HG03571 (cell line): ENCODE results near the gene XCL1.

Experiments used
- ATAC-seq: cut with Tn5 transposase; IDR thresholded peaks from one replicate; pipeline ENCODE4 v1.9.1; 2021; ENCODE audit not compliant: unreplicated experiment

The XCL1 gene

DNA sequence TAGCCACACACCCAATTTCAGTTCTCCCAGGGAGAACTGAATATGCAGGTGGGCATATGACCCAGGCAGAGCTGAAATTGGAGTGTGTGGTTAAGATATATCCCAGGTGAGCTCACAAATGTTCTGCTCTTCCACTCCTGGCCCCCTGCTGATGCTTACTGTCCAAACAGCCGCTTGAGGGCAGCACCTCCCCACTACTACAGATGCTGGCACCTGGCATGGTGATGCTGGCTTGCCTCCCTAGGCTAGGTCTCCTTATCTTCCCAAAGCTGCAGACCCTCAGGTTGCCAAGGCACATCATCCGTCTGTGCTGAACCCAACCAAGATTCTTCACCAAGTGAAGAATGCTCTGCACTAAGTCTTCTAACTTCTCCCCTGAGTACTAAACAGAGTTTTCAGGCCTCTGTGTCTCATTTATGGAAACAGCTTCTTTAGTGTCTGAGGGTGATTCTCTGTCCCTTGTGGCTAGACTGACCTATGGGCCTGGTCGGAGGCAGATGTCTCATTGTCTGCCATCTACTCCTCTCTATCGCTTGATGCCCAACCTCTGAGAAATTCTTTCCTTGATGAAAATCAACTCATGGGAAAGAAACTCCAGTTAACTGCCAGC lies 27.2 kb downstream of the XCL1 start:
- peak; percentile 68 for ATAC-seq

DNA sequence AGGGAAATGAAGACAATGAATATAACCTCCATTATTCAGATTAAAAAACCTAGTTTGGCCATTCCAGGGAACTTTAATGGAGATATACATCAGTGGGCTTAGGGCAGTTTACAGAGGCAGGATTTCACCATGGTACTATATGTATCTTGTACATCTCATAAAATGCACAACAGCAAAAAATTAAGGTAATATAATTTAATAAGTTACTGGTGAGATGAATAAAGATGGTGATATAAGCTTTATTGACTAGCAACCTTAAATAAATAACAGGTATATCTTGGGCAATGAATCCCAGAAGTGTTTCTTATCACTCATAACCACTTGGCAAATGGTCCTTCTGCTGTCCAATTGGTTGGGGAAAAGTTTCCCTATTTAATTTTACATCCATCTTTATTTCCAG lies 29.0 kb downstream of the XCL1 start:
- no peak for ATAC-seq

DNA sequence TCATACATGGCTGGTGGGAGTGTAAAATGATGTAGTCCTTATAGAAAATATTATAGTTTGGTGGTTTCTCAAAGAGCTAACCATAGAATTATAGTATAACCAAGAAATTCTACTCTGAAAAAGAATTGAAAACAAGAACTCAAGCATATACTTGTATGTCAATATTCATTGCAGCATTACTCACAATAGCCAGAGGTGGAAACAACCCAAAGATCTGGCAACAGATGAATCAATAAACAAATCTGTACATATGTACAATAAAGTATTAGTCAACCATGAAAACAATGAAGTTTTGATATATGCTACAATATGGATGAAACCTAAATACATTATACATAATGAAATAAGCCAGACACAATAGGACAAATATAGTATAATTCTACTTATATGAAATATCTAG lies 29.7 kb downstream of the XCL1 start:
- ATAC-seq, result no peak

DNA sequence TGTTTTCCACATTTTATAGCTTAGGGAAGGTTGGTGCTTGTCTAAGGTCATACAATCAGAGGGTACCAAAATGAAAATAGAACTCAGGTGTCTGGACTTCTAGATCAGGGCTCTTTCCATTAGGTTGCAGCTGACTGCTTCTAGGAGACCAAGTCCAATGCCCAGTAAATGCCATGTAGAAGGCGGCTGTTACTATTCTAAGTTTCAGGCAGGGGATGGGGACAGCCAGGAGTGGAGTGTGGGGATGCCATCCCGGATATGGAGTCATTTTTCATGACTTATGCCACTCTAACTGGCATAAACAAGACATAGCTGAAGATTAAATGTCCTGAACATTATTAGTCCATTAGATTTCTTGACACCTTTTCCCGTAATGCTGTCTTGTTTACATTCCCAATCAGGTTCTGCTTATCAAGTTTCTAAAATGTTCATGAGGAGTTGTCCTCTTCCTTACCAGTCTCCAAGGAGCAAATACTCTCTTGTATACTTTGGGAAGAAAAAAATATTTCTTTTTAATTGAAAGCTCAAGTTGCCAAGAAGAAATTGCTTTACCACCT lies 31.5 kb downstream of the XCL1 start:
- no peak for ATAC-seq

DNA sequence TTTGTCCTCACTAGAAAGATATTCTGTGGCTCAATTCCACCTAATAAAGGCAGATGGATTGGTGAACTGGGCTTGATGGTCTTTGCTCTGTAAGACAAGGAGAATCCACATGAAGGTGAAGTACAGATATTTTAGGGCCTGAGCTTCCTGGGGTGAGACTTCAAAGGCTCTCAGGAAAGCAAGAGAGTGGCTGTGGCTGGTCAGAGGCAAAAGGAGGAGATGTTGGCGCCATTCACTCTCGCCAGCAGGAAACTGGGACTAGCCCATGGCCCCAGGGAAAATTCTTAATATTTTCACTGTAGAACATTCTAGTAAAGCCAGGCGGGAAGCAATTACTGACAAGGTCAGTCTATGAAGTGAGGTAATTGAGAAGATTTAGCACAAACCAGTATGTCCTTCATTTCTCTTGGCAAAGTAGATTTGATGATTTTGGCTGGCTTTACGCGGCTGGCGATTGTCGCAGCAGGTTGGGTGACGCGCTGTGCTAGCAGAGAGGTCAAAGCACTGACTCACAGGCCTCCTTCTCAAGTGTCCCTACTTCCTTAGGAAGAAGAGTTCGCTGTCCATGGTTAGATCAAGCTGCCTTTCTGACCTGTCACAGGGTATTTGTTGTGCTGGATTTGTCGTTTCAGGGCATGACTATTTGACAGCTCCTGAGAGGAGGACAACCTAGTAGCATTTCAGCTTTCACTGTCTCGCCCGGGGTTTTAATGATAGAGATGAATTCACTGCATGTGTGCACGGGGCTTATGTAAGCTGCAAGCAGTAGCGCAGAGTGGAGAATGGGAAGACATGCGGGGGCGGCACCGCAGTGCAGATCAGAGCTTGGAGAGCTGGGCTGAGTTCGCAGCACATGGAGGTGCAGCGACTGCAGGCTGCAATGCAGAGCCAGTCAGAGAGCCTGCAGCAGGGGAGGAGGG lies 32.7 kb downstream of the XCL1 start:
- no peak for ATAC-seq

DNA sequence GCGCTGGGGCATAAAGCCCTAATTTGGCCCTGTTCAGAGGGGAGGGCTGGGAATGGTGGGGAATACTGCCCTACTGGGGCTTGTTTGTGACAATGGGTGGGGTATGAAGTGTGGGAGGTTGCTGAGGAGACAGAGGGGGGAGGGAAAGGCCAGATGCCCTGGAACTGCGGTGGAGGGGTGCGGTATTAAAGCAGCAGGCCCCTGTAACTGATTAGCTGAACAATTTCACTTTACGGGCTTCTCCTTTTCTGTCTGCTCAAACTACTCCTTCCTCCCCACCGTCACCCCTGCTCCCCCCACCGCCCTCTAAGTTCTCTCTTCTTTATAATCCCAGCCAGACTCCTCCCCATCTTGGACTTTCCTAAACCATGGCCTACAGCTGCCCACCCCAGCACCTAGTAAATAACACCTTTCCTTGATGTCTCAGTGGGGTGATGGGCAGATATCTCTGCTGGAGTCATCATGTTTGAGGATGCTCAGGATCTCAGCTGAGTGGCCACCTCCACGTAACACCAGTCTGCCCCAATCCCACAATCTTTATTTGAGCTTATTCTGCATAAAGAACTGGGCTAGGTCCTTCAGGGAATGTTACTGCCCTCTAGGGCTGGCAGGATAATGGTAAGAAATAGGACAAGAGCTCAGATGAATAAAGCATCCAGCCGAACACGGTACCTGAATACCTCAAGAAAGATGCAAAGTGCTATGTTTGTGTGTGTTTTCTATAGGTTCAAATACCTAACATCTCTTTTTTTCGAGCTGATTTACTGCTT lies 33.5 kb downstream of the XCL1 start:
- no peak for ATAC-seq

DNA sequence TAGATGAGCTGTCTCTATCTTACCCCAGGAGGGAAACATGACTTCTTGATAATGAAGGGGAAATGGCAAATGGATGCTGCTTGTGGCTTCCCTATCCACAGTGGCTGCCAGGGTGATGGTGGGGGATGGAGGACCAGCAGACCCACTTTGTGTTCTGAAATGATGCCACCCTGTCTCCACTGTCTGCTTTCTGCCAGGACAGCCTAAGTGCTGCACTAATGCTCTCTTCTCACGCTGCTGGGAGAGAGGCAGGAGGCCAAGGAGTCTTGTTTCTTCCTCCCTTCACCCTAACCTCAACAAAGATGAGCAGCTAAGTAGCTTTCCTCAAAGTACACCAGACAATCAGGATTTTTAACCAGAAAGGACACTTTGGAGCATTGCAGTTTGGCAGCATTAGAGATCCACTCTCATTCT lies 36.6 kb downstream of the XCL1 start:
- ATAC-seq, result no peak

DNA sequence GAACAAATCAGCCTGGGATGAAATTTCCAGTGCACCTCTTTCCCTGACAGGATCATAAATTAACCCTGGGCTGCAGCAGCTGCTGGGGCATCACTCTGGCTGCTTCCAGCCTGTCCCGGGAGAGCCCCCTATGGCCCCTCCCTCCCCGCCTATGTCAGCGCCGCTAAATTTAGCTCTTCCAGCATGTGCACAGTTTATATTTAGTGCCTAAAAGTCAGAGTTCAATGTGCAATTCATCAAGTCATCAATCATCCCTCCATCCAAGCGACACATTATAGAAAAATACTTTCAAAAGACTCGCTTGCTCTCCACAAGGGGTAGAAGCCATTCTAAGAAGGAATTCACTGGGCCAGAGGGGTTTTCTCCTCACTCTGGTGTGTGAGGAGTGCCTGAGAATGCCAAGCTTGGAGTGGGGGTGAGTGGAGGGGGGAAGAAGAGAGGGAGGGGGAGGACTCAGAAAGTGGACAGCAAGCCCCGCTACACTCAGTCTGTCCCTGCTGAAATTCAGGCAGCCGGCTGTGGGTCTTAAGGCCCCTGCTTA lies 37.4 kb downstream of the XCL1 start:
- ATAC-seq, result no peak

DNA sequence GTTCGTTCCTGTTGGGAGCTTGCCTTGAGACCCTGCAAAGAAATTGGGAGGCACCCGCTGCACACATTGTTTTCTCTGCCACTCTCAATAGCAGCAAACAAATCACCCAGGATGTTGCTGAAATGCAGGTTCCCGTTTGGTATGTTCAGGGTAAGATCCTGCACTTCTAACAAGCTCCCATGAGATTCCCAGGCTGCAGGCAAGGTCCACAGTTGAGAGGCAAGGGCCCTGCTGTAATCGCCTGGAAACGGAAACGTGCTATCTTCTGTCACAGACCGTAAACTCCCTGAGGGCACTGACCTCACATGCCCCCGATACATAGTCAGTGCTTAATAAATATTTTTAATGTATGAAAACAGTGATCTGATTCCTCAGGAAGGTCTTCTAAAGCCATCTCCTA lies 37.8 kb downstream of the XCL1 start:
- ATAC-seq, result no peak

DNA sequence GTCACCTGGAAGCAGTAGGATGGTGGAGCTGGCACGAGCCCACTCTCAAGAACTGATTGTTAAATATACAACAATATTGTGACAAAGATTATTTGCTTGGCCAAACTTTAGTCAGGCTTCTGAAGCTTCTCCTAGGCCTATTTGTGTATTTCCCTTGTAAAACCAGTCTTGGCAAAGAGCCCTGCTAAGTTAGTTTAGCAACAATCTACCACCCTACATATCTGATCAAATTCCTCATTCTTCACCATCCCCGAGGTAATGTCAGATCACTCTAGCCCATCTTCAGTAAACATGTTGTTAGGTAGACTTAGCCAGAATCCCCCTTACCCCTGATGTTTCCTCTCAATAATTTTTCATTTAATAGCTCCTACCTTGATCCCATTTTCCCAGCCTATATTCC lies 39.6 kb downstream of the XCL1 start:
- no peak for ATAC-seq

DNA sequence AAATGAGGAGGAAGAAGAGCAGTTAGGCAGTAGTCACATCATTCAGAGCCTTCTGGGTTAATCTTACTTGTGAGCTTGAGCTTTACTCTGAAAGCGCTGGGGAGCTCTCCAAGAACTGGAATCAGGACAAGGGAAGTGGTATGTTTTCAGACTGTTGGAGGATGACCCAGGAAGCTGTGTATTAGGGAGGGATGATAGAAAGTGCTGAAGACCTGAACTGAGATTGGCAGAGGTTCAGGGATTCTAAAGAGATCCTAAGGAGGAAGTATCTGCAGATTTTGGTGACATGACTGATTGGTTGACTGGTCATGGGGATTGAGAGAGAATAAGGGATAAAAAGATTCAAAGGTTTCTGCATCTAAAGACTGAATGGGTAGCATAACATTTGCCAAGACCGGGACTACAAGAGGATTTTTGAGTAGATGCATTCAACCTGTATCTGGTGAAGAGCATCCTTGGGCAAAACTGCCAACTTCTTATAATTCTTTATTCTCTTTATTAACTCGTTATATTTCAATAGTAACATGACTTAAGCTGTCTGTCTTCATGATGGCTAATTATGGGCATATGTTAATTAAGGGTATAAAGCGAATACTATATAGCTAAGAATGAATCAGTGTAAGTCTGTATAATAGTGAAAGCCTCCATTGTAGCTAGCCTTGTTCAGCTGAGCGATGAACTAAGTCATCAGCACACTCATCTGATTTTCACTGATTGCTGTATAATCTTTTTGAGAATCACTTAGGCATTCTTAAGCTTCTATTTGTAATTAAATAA lies 41.8 kb downstream of the XCL1 start:
- ATAC-seq, result no peak

DNA sequence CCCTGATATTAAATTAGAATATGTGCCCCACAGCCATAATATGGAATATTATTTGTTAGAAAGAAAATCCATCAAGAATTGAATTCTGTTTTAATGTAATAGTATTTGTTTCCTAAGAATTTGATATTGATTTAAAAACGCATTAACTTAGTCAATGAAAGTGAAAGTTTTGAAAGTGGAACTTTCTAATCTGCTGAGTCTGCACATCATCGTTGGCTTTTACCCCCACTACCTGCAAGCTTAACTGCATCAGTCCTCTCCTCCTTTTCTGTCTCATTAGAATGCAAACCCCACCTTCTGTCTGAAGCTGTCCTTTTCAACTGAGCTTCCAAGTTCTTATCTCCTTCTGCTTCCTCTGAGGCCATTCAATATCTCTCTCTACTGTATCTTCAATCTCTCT lies 42.5 kb downstream of the XCL1 start:
- no peak for ATAC-seq

DNA sequence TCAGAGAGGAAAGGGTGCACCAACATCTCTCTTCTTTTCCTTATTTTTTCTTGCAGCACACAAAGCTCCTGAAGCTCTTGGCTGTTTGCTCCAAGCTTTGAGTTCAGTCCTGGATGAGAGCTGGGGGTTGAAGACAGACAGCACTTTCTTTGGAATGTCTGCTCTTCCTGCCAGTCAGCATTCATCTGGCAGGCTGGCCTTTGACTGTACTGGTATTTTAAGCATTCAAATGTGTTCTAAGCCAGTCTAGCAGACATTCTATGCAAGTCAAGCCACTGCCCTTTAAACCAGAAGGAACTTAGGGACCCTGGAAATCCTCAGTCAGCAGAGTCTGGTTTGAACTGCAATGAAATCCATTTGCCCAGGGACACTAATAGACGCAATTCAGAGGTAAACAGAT lies 45.0 kb downstream of the XCL1 start:
- no peak for ATAC-seq

DNA sequence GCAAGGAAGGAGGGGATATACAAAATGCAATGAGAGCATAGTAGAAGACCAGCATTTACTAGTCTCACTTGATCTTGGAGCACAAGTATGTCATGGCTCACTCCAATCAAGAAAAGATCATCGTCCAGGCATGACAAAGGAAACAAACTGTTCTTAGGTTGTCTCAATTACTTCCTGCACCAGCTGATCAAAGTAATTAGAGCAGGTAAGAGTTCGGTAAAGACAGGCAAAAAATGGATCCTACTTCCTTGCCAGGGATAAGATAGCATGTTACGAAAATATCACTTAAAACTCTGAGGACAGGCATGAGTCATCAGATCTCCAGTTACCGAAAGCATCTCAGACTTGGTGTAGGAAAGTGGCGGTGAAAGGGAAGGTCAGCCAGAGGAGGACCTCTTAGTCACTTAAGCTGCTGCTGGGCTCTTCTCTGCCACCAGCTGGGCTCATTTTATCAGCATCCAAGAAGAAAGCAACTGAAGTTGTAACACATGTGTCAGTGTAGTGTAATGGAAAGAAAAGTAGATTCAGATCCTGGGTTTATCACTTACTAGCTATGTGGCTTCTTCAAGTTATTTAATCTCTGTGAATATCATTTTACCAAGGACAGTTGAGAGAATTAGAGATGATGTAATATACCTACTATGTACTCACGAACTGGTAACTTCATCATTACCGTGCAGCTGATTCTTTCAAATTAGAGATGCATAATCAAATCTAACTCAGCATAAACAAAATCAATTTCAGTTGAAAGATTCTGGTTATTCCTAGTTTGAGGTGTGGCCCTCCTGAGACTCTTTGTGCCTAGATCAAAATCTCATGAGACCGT lies 46.8 kb downstream of the XCL1 start:
- ATAC-seq, result no peak

DNA sequence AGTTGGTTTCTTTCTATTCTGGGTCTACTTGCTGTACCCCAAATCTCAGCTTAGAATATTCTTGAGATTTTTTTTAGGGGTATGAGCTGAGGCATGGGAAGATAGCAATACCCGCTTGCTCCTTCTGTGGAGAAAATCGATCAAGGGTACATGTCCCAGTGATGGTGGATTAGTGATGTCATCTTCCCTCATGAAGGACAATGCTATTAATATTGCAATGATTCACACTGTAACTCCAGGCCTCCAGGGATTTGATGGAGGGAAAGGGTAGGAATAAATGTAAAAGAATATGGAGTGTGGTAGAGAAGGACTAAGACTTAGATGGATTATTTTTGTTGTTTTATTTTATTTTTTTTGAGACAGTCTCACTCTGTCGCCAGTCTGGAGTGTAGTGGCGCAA lies 47.4 kb downstream of the XCL1 start:
- ATAC-seq, result no peak

DNA sequence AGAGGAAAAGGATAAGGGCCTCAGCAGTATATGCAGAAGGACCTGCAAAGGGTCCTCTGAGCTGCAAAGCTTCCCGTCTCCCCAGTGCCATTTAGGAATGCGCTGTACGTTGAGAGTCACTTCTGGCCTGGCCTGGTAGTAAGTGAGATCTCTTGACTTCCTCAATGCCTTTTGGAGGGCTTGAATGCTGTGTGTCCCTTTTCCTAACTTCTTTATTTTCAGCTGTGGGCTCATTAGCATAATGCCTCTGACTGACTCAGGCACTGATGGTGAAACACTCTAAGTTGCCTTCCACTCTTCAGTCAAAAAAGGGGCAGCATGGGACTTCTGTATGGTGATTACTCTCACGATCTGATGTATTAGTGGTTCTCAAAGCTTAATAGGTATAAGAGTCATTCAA lies 49.9 kb downstream of the XCL1 start:
- no peak for ATAC-seq

DNA sequence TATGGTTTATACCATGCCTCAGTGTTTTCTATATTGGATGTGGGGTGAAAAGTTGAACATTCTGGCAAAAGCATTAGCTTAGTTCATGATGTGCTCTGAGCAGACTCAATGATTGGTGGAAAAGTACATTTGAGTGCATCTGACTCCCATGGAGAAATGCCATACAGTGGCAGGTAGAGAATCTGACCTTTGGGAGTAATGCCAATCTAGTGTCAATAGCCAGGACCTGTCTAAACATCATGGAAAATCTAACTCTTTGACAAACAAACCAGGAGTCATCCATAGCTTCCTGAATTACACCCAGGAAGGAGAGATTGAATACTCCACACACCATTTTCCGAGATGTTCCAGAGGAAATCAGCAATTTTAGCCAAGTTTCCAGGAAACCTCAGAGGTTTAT lies 51.0 kb downstream of the XCL1 start:
- ATAC-seq, result no peak

DNA sequence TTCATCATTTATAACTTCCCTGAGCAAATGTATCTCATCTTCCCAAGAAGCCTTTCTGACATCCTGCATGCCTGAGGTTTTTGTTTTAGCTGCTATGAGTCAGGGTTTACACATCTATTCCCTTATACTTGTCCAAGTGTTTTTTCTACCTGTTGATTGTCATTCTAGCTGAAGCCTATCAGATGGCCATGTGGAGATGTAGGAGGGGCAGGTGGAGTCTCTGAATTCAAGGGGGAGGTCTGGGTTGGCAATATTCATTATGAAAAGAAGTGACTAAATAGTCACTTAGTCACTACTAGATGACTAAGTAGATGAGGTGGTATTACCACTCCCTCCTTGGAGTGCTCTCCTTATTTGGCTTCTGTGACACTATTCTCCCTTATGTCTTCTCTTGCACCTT lies 52.4 kb downstream of the XCL1 start:
- ATAC-seq, result no peak

DNA sequence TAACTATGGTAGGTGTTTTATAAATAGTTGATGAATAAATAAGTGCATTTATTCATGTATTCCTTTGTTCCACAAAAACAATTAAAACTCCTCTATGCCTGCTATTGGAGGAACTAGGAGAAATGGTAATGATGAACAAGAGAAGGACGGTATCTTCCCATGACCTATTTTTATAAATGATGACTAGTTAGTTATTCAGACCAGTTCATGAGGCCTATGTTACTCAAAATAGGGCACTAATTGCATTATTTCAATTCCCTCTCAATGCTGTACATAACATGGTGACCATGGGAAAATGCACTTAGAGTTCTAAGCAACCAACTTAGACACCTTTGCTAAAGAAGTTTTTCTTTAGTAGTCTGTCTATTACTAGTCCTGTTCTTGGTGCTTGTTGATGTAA lies 53.1 kb downstream of the XCL1 start:
- no peak for ATAC-seq
